Activated CD4-positive, CD25-positive, alpha-beta regulatory T cell treated with anti-CD3 and anti-CD28 coated beads, Interleukin-2, amount 50 U/mL, for 24 hours (primary cell): ENCODE data around the gene SOS2.
"Not testable (repeated sequence)": the region's sequence is repeated elsewhere in the genome, so short reads cannot be mapped to it uniquely, and the experiment has no call there.

Experiments used
- ATAC-seq, 2 donors: fragments of 150-1000 bp; cut with Tn5 transposase; one replicate each; pipeline ENCODE4 v1.10.0; 2021; ENCODE audit warnings: mild to moderate bottlenecking in 1 of 2, moderate library complexity in 1 of 2

The SOS2 gene

DNA sequence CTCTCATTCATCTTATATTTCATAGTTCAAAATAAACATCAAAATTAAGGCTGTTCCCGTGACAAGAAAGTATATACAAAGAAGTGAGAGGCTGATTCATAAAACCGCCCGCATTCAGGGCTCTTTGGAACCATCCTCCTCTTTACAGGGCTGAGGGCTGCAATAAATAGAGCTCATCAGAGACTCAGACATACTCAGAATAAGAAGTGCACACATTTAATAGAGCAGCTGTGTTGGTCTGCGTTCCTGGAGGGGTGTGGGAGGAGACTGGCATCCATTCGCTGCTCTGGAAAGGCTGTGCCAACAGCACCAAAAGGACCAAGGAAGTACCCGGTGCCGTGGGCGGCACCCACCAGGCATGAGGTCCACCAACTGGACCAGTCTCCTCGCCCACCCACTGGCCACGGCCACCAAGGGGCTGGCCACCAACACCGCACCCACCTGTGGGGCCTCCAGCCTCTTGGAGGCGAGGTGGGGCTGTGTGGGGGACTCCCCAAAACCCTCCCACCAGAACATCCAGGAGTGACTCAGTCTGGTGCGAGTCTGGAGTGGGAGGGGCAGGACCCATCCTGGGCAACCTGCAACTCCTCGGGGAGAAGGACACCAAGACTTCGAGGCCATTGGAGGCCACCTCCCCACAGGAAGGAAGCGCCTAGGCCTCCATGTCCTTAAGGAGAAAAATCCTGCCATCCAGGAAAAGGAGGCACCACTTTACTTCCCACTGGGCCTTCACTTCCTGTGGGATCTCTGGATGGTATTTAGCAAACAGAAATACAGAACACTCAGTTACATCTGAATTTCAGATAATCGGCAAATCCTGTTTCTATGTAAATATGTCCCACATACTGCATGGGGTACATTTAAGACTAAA lies 147.7 kb downstream of the SOS2 start:
- peak; percentile 82 to 83 for ATAC-seq

DNA sequence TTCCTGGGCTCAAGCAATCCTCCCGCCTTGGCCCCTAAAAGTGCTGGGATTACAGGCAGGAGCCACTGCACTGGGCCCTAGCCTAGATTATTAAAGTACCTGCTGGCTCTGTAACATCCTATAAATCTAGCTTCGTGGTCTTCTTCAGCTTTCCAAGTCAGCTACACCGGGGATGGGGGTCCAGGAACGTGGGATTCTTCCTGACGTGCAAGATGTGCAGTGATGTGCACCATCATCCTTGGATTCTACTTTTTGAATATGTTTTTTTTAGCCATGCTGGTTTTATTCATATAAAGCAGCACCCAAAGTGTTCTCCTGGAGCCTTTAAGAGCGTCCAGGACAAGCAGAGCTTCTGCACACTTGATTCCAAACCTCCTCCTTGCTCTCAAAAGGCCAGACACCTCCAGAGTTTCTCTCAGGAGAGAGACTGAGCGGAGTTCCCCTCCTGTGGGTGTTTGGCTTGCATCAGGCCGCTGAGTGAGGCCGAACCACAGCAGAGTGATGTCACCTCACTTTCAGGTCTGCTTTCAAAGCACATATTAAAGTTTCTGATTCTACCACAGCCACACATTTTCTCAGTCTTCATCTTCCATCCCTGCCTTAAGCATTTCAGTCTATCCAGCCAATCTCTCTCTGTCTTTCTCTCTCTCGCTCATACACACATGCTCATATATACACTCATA lies 148.5 kb downstream of the SOS2 start:
- ATAC-seq = peak; percentile 82 to 83

- peak in 1 of 2 donors; percentile 5 for ATAC-seq
Measured at GRCh38 chr14:50082308-50082742, 149.1 kb downstream of the SOS2 start.

- ATAC-seq = not testable (repeated sequence)
Measured at GRCh38 chr14:50079103-50079502, 152.3 kb downstream of the SOS2 start.

- ATAC-seq = not testable (repeated sequence)
Measured at GRCh38 chr14:50073663-50074062, 157.7 kb downstream of the SOS2 start.

DNA sequence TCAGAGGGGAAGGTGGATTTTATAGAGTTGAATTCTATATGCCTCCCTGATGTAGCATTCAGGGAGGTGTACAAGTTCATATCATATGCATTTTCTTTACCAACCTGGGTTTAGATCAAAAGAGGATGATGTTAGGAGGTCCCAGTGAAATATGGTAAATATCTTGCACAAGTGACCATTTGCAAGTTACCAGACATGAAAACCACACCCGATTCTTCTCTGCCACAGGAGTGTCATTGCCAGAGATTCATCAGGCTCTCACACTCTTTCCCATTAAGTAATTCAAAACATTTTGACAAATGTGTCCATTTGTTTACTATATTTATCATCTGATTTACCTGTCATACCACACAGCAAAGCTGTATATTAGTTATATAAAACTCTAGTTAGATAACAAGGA lies 159.0 kb downstream of the SOS2 start:
- no peak for ATAC-seq

- no peak for ATAC-seq
Measured at GRCh38 chr14:50070840-50071548, 160.4 kb downstream of the SOS2 start.

DNA sequence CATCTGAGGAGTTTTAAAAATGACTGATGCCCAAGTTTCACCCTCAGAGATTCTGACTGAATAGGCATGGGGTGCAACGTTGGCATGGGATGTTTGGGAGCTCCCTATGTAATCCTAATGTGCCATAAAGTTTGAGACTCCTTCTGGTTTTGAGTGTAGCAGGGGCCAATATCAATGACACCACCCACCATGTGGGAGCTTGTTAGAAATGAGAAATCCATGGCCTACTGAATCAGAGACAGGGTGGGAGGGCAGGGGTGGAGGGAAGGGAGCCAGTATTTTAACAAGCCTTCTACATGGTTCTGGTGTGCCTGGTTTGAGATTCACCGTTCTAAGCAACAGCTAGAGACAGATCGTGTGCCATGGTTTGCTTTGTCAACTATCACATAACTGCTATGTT lies 161.1 kb downstream of the SOS2 start:
- no peak for ATAC-seq

GRCh38 chr14:50069325-50069724 lies 162.1 kb downstream of the SOS2 start:
- ATAC-seq = no peak

DNA sequence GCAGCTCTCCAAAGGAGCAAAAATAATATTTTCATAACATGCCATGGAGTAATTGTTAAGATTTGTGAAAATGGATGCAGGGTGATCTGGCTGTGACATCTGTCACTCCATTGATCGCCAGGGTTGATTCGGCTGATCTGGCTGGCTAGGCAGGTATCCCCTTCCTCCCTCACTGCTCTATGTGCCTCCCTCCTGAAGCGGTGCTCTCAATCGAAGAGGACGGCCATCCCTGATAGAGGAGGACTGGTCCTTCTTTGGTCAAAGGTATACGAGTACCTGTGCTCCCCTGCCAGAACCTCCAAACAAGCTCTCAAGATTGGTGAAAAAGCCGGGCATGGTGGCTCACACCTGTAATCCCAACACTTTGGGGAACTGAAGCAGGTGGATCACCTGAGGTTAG lies 162.9 kb downstream of the SOS2 start:
- no peak for ATAC-seq

GRCh38 chr14:50067723-50068495 lies 163.5 kb downstream of the SOS2 start:
- ATAC-seq = no peak
